K562 (cell line): ENCODE data around the gene OMG. TPM values are rescaled to one million over a fixed set of nuclear protein-coding genes. Genes with fewer than 3 reads are reported as not detected.

Experiments
- ATAC-seq: fragments of 200-7000 bp; cut with Tn5 transposase; 3 replicates; pipeline ENCODE4 v1.9.1; 2020; ENCODE audit warnings: moderate library complexity
- Bru-seq: library from RNA; stranded (reverse); fragments of 400-500 nt; gene quantifications from one replicate; lab custom pipeline; 2021; lab: Mats Ljungman, UMichigan
- BruChase-seq, 2 experiments: library from RNA; stranded (reverse); fragments of 400-500 nt; gene quantifications; one replicate each; lab custom pipeline; 2021; lab: Mats Ljungman, UMichigan
- BruUV-seq: library from RNA; stranded (reverse); fragments of 400-500 nt; replicated peaks from 2 replicates; lab custom pipeline; 2021; lab: Mats Ljungman, UMichigan
- CTCF ChIA-PET: fragments of 300-600 bp; formaldehyde crosslinking; extraction: SDS; loops from one replicate; lab custom pipeline; 2021; ENCODE audit warnings: low intra/inter-chr PET ratio; lab: Yijun Ruan, JAX
- POLR2A ChIA-PET: fragments of 300-600, 350-650 bp; sonication (Branson Sonifier 250); formaldehyde crosslinking; extraction: SDS; loops from one replicate; lab custom pipeline; 2021; ENCODE audit warnings: antibody characterized with exemption, inconsistent platforms; lab: Yijun Ruan, JAX
- DNase-seq, 4 experiments: peaks; one replicate each; pipeline versions ENCODE4 v3.0.0 to v3.0.0-alpha.2; 2011 to 2018; ENCODE audit warnings: low spot score in 3 of 4, mixed read lengths in 3 of 4; ENCODE audit errors: extremely low read depth in 1 of 4
- FAIRE-seq: peaks from 2 replicates; lab custom pipeline; 2011; peaks lifted over from hg19 to GRCh38; lab: Jason Lieb, UNC
- H2AFZ ChIP-seq: 2 replicates; pipeline ENCODE4 v1.6.0; 2011; ENCODE audit warnings: low read depth, low read length, control low read depth, inconsistent platforms
- H3K27ac ChIP-seq: fragments of 200-600 bp; 3 replicates; pipeline ENCODE4 v1.8.0; 2011; ENCODE audit warnings: low read depth, mild to moderate bottlenecking, control low read depth, inconsistent platforms, low read length, moderate library complexity, mixed read lengths; ENCODE audit errors: extremely low read depth
- H3K27me3 ChIP-seq, 2 experiments: fragments of 300-600 bp in 1 of 2; 2 replicates in 1 of 2; 3 replicates in 1 of 2; pipeline versions ENCODE4 v1.6.0 to v1.8.0; 2011; ENCODE audit warnings: inconsistent platforms in 2 of 2, low read length in 2 of 2, mild to moderate bottlenecking in 1 of 2, mixed read lengths in 1 of 2, moderate library complexity in 1 of 2; ENCODE audit not compliant: control insufficient read depth in 2 of 2, insufficient read depth in 2 of 2
- H3K36me3 ChIP-seq: fragments of 300-600 bp; 3 replicates; pipeline ENCODE4 v1.8.0; 2011; ENCODE audit warnings: mild to moderate bottlenecking, low read length, inconsistent platforms; ENCODE audit not compliant: control insufficient read depth, insufficient read depth
- H3K4me1 ChIP-seq, 2 experiments: fragments of 200-600 bp in 1 of 2; replicated peaks in 1 of 2; 2 replicates in 1 of 2; 3 replicates in 1 of 2; pipeline versions ENCODE4 v1.5.1 to v1.8.0; 2011; ENCODE audit warnings: inconsistent platforms in 2 of 2, low read length in 2 of 2, mild to moderate bottlenecking in 1 of 2, mixed read lengths in 1 of 2, moderate library complexity in 1 of 2; ENCODE audit not compliant: control insufficient read depth in 2 of 2, insufficient read depth in 2 of 2
- H3K4me2 ChIP-seq: 2 replicates; pipeline ENCODE4 v1.6.1; 2011; ENCODE audit warnings: low read length, control low read depth, inconsistent platforms, mixed read lengths; ENCODE audit not compliant: insufficient read depth
- H3K4me3 ChIP-seq: fragments of 200-600 bp; sonication (generic), shearing (Covaris generic); 2 replicates; pipeline ENCODE4 v1.5.1; 2016; ENCODE audit warnings: control low read depth, inconsistent platforms
- H3K79me2 ChIP-seq: fragments of 200-600 bp; 3 replicates; pipeline ENCODE4 v1.8.0; 2011; ENCODE audit warnings: low read length, inconsistent platforms; ENCODE audit not compliant: control insufficient read depth, insufficient read depth
- H3K9ac ChIP-seq, 2 experiments: 2 replicates each; pipeline versions ENCODE4 v1.6.0 to v1.6.1; 2011; ENCODE audit warnings: low read depth in 2 of 2, low read length in 2 of 2, control low read depth in 1 of 2, inconsistent platforms in 1 of 2, mild to moderate bottlenecking in 1 of 2, mixed read lengths in 1 of 2; ENCODE audit not compliant: insufficient read depth in 1 of 2
- H3K9me1 ChIP-seq: one replicate; pipeline ENCODE4 v1.6.0; 2011; ENCODE audit warnings: inconsistent platforms, mild to moderate bottlenecking, low read length, moderate library complexity; ENCODE audit not compliant: control insufficient read depth, insufficient read depth
- H3K9me3 ChIP-seq: replicated peaks from 2 replicates; pipeline ENCODE4 v1.5.1; 2011; ENCODE audit warnings: low read depth, low read length, inconsistent platforms; ENCODE audit not compliant: control insufficient read depth, insufficient read depth
- H4K20me1 ChIP-seq: replicated peaks from 2 replicates; pipeline ENCODE4 v1.6.1; 2011; ENCODE audit warnings: low read length, inconsistent platforms, mixed read lengths; ENCODE audit not compliant: control insufficient read depth, insufficient read depth
- CLOCK ChIP-seq: fragments of 250-450 bp; sonication (Bioruptor Pico); IDR thresholded peaks from 2 replicates; pipeline ENCODE4 v1.4.0; 2020; ENCODE audit warnings: mild to moderate bottlenecking, moderate library complexity, borderline replicate concordance
- L3MBTL2 ChIP-seq: fragments of 450-650 bp; IDR thresholded peaks from 2 replicates; pipeline ENCODE4 v1.6.1; 2016; ENCODE audit warnings: mild to moderate bottlenecking, moderate library complexity
- MCM5 ChIP-seq: fragments of 450-650 bp; IDR thresholded peaks from 2 replicates; pipeline ENCODE4 v1.6.1; 2016; ENCODE audit warnings: low read depth
- MCM7 ChIP-seq, 2 experiments: fragments of 450-650 bp; IDR thresholded peaks; 2 replicates each; pipeline ENCODE4 v1.6.1; 2016 to 2018
- PHF8 ChIP-seq: fragments of 200-600 bp; sonication (generic); IDR thresholded peaks from 2 replicates; pipeline ENCODE4 v1.6.1; 2012; ENCODE audit warnings: mixed run types, mild to moderate bottlenecking, inconsistent platforms, low read length, moderate library complexity, borderline replicate concordance
- SLC30A9 ChIP-seq: fragments of 250-450 bp; sonication (Bioruptor Pico); IDR thresholded peaks from 2 replicates; pipeline ENCODE4 v1.8.0; 2022; ENCODE audit warnings: mild to moderate bottlenecking, moderate library complexity
- SMARCB1 ChIP-seq: IDR thresholded peaks from 2 replicates; pipeline ENCODE4 v1.6.1; 2011; ENCODE audit warnings: improper control_type of control experiment, low read depth; ENCODE audit not compliant: insufficient read length
- SNIP1 ChIP-seq: fragments of 450-650 bp; IDR thresholded peaks from 2 replicates; pipeline ENCODE4 v1.7.1; 2017; ENCODE audit warnings: low read depth, mild to moderate bottlenecking
- TCF7L2 ChIP-seq: fragments of 150-350 bp; IDR thresholded peaks from 2 replicates; pipeline ENCODE4 v1.6.1; 2016; ENCODE audit warnings: low read depth, mild to moderate bottlenecking, low read length, moderate library complexity
- TEAD1 ChIP-seq, 2 experiments: fragments of 450-650 bp in 1 of 2; sonication (generic) in 1 of 2; formaldehyde crosslinking; IDR thresholded peaks; 2 replicates each; pipeline versions ENCODE4 v1.4.0 to v1.8.0; 2020 to 2022; ENCODE audit warnings: mild to moderate bottlenecking in 2 of 2, missing genetic modification reagents in 1 of 2
- ZBTB9 ChIP-seq: fragments of 450-650 bp; formaldehyde crosslinking; IDR thresholded peaks from 2 replicates; pipeline ENCODE4 v1.4.0; 2020; ENCODE audit warnings: mild to moderate bottlenecking, moderate library complexity
- ZNF184 ChIP-seq: sonication (generic); formaldehyde crosslinking; IDR thresholded peaks from 2 replicates; pipeline ENCODE4 v1.5.0; 2020; ENCODE audit warnings: missing genetic modification reagents
- ZNF511 ChIP-seq: sonication (generic); formaldehyde crosslinking; IDR thresholded peaks from 2 replicates; pipeline ENCODE4 v1.8.0; 2022; ENCODE audit warnings: mild to moderate bottlenecking, missing genetic modification reagents
- WGBS: fragments of 100-300 bp; shearing (Covaris generic); methylation state at CpG from one replicate; pipeline ENCODE4 v1.1.6; 2016; ENCODE audit warnings: low coverage, mixed read lengths; ENCODE audit not compliant: insufficient coverage; ENCODE audit errors: missing lambda C conversion rate; 5-methylcytosine and 5-hydroxymethylcytosine counted together
- in situ Hi-C: fragments of 300-500 bp; cut with MboI; formaldehyde crosslinking; loops from 4 replicates; pipeline ENCODE4 v1.15.0; 2018; ENCODE audit warnings: inconsistent platforms, mixed read lengths
- intact Hi-C: fragments of 100-400 bp; cut with micrococcal nuclease; formaldehyde crosslinking; loops from 2 replicates; pipeline ENCODE4 v1.14.2; 2022
- long read RNA-seq, 3 experiments: library from polyadenylated mRNA in 2 of 3; library from RNA in 1 of 3; unstranded in 2 of 3; stranded (forward) in 1 of 3; transcript quantifications; one replicate each; pipeline ENCODE4 v2.0.0, GENCODE V29; 2019 to 2022
- polyA minus RNA-seq, 3 experiments: library from RNA; depleted of rRNA, polyadenylated mRNA; stranded (reverse); fragments of >200 nt; gene quantifications; 2 replicates each; pipeline ENCODE4 v1.2.3, GENCODE V29; 2011
- polyA plus RNA-seq, 8 experiments: library from polyadenylated mRNA; depleted of rRNA in 4 of 8; stranded (reverse) in 5 of 8; unstranded in 3 of 8; fragments of >200 nt; fragmentation: Nextera tagmentation in 2 of 8; fragmentation: Illumina TruSeq in 1 of 8; extraction: Ambion mirVana in 2 of 8; extraction: Trizol in 1 of 8; gene quantifications; 2 replicates each; pipeline versions ENCODE4 v1.2.1 to v1.2.3, GENCODE V29; 2011 to 2014; ENCODE audit warnings: inconsistent platforms in 1 of 8, missing spikeins in 1 of 8
- total RNA-seq, 7 experiments: library from RNA; depleted of rRNA in 6 of 7; stranded (reverse); fragments of >200 nt in 6 of 7; fragmentation: Illumina TruSeq in 2 of 7; extraction: Trizol in 2 of 7; gene quantifications; 2 replicates each; pipeline versions ENCODE4 v1.2.1 to v1.2.3, GENCODE V29; 2011 to 2021; ENCODE audit warnings: low replicate concordance in 1 of 7

OMG gene, protein sequence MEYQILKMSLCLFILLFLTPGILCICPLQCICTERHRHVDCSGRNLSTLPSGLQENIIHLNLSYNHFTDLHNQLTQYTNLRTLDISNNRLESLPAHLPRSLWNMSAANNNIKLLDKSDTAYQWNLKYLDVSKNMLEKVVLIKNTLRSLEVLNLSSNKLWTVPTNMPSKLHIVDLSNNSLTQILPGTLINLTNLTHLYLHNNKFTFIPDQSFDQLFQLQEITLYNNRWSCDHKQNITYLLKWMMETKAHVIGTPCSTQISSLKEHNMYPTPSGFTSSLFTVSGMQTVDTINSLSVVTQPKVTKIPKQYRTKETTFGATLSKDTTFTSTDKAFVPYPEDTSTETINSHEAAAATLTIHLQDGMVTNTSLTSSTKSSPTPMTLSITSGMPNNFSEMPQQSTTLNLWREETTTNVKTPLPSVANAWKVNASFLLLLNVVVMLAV
- total RNA-seq (2011; cell fraction: chromatin; rRNA removed; ENCODE audit: low replicate concordance), result not detected in 2 replicates
- total RNA-seq (2011; cell fraction: nucleolus; rRNA removed), result not detected in 2 replicates
- not detected in 2 replicates for total RNA-seq (2011; cell fraction: nucleoplasm; rRNA removed)
- total RNA-seq (2014; rRNA removed) (not detected in 2 replicates), total RNA-seq (2014; rRNA removed; fragmentation: Illumina TruSeq; extraction: Trizol) (not detected in 2 replicates), total RNA-seq (2015; rRNA removed; fragmentation: Illumina TruSeq; extraction: Trizol) (0.11 TPM in 1 of 2 replicates, not detected in the other), total RNA-seq (2021) (not detected in 2 replicates), polyA plus RNA-seq (2011; rRNA removed) (0.03 TPM in 1 of 2 replicates, not detected in the other), polyA plus RNA-seq (2014; fragmentation: Illumina TruSeq; extraction: Trizol) (not detected in 2 replicates), polyA plus RNA-seq (2014; fragmentation: Nextera tagmentation; extraction: Ambion mirVana) (under 1 TPM in 1 of 2 experiments, not detected in 1; 0.41 TPM), polyA plus RNA-seq (2014; rRNA removed) (not detected in 2 replicates), polyA minus RNA-seq (2011; rRNA and poly(A)+ RNA removed) (0.07 TPM in 1 of 2 replicates, not detected in the other), Bru-seq, nascent RNA (percentile 17 among the genes with signal in this experiment), BruChase-seq, experiment 1, labeled RNA remaining after a 2-hour chase (percentile 27 among the genes with signal in this experiment), BruChase-seq, experiment 2, labeled RNA remaining after a 6-hour chase (percentile 13 among the genes with signal in this experiment)
- polyA plus RNA-seq (2011; cell fraction: cytosol; rRNA removed), result not detected in 2 replicates
- 0.06 TPM in 2 replicates for polyA plus RNA-seq (2011; cell fraction: nucleus; rRNA removed)
- 0.20 and 0.61 TPM in 2 replicates for polyA plus RNA-seq (2012)
- not detected in 2 replicates for polyA minus RNA-seq (2011; cell fraction: cytosol; rRNA and poly(A)+ RNA removed)
- polyA minus RNA-seq (2011; cell fraction: nucleus; rRNA and poly(A)+ RNA removed), result 0.11 and 0.27 TPM in 2 replicates
- long read RNA-seq, experiment 1, partial matches to known transcripts, result 0 of 1 reads
- long read RNA-seq, experiment 1, other reads (novel, unspliced or antisense), result 1 of 1 reads
- long read RNA-seq, experiment 2, result 0 reads
- long read RNA-seq, experiment 3, result 0 reads

DNA sequence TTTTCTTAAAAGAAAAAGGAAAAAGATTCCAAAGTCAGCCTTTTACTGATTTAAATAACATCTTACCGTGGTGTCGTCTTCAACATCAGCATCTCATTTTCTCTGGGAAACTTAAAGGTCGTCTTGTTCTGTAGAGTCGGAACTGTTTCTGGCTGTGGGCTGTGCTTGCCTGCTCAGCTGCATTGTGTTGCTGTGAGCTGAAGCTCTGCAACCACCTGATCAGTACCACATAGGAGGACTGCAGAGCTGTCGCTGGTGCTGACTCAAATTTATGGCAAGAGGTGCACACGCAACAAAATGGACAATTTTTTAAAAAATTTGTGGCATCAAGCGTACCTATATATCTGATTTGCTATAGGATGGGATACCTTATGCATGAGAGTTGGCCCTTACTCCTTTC lies at the start of gene OMG:
Gene OMG (minus strand): TSS at position 150 of the 400 bp plus-strand sequence. CDS start 908 bp downstream, outside the sequence.
- H3K79me2 ChIP-seq, result no peaks in the 10 kb centered on the region
- in situ Hi-C loops, result no loop called here
- TF ChIP-seq ZBTB9 (no peak), TCF7L2 (no peak), TEAD1 (CRISPR knock-in tag; IDR thresholded peaks at IDR 0.05) (no peak), SLC30A9 (CRISPR knock-in tag) (no peak), CLOCK (CRISPR knock-in tag) (no peak), ZNF184 (no peak), MCM5 (no peak), SMARCB1 (no peak), PHF8 (no peak), L3MBTL2 (no peak), SNIP1 (no peak), MCM7 (IDR thresholded peaks at IDR 0.05) (no peak), ZNF511 (CRISPR knock-in tag) (no peak)

More for the DNA sequence above, at the start of gene OMG:
- Histone ChIP-seq H4K20me1 (no peaks in the 10 kb centered on the region), H3K4me3 (no peak within 1 kb of the TSS), H3K36me3 (peaks cover 2% of the 10 kb centered on the region), H3K9me1 (no peaks in the 10 kb centered on the region), H3K4me1 (no peaks in the 10 kb centered on the region), H3K9ac (no peak within 1 kb of the TSS), H3K9me3 (no peaks in the 10 kb centered on the region), H3K27me3 (no peaks in the 10 kb centered on the region), H3K27ac (no peak within 1 kb of the TSS), H2AFZ (no peak within 1 kb of the TSS), H3K4me2 (no peak within 1 kb of the TSS)
- ATAC-seq (no peak), DNase-seq (no peak), FAIRE-seq (no peak)
- POLR2A ChIA-PET, result no interaction called here
- CTCF ChIA-PET, result no interaction called here
- WGBS, result 88% methylated on average over 7 of the region's 7 CpGs
- BruUV-seq, result no TSS peak
- intact Hi-C loops, result no loop called here
